Uterus (tissue), 4 donors: ENCODE measurements around the gene GOLIM4. TPM values are rescaled to one million over a fixed set of nuclear protein-coding genes. Genes with fewer than 3 reads are reported as not detected.
"Not testable (repeated sequence)": the region's sequence is repeated elsewhere in the genome, so short reads cannot be mapped to it uniquely, and the experiment has no call there.

Source experiments
- DNase-seq, 2 donors: peaks; one replicate each; pipeline ENCODE4 v3.0.0-alpha.2; 2019 to 2020
- H3K27ac ChIP-seq, 2 donors: fragments of 200-600 bp; sonication (generic); 1 replicate in 1 of 2; 2 replicates in 1 of 2; pipeline ENCODE4 v1.5.1; 2016 to 2018
- H3K27me3 ChIP-seq, 2 donors: fragments of 200-600 bp; sonication (generic); one replicate each; pipeline ENCODE4 v1.5.1; 2018 to 2019; ENCODE audit warnings: control low read depth in 1 of 2
- H3K36me3 ChIP-seq, 2 donors: fragments of 200-600 bp; sonication (generic); one replicate each; pipeline ENCODE4 v1.5.1; 2019; ENCODE audit warnings: control low read depth in 1 of 2
- H3K4me1 ChIP-seq, 2 donors: fragments of 200-600 bp; sonication (generic); one replicate each; pipeline ENCODE4 v1.5.1; 2018 to 2019; ENCODE audit warnings: control low read depth in 1 of 2
- H3K4me3 ChIP-seq, 2 donors: fragments of 200-600 bp; sonication (generic); 1 replicate in 1 of 2; 2 replicates in 1 of 2; pipeline ENCODE4 v1.5.1; 2018 to 2019; ENCODE audit warnings: mild to moderate bottlenecking in 1 of 2
- H3K9me3 ChIP-seq, 2 donors: fragments of 200-600 bp; sonication (generic); one replicate each; pipeline ENCODE4 v1.5.1; 2019; ENCODE audit warnings: control low read depth in 1 of 2
- CTCF ChIP-seq, 4 experiments: fragments of 200-600 bp in 2 of 4; fragments of 450-650 bp in 2 of 4; sonication (generic) in 2 of 4; IDR thresholded peaks; one replicate each; pipeline ENCODE4 v1.5.1; 2016 to 2019; ENCODE audit warnings: antibody characterized with exemption in 4 of 4, mild to moderate bottlenecking in 2 of 4, moderate library complexity in 1 of 4
- POLR2A ChIP-seq, 2 donors: fragments of 450-650 bp; IDR thresholded peaks; one replicate each; pipeline ENCODE4 v1.6.1; 2016; ENCODE audit warnings: antibody characterized with exemption in 2 of 2, mild to moderate bottlenecking in 1 of 2, moderate library complexity in 1 of 2
- intact Hi-C: fragments of 100-400 bp; cut with DNase I; formaldehyde crosslinking; loops from one replicate; pipeline ENCODE4 v1.15.1; 2023; ENCODE audit warnings: low total_unique reads
- total RNA-seq, 4 donors: library from RNA; depleted of rRNA in 3 of 4; stranded (reverse); fragments of >200 nt in 3 of 4; gene quantifications; one replicate each; pipeline versions ENCODE4 v1.1.0 to v1.2.4, GENCODE V29; 2014 to 2023
- donor health status: DM: yes; HTN: yes; CAD: no.

Gene GOLIM4
- 10 to 100 TPM; 21.0 to 85.1 (median 29.7) TPM for total RNA-seq

- peak within 1 kb of the TSS; percentile 83 to 87 for H3K4me3 ChIP-seq
- intact Hi-C loops, result no loop called here
- no peaks in the 10 kb centered on the region for H3K9me3 ChIP-seq
- DNase-seq, result peak; percentile 92 to 93
- H3K27me3 ChIP-seq, result no peaks in the 10 kb centered on the region
- TF ChIP-seq CTCF (IDR thresholded peaks at IDR 0.05), result peak in 2 of 4 experiments; percentile 0 to 21
- peak; percentile 40 to 86 for TF ChIP-seq POLR2A (IDR thresholded peaks at IDR 0.05)
- peak within 1 kb of the TSS; percentile 93 to 95 for H3K27ac ChIP-seq
- H3K4me1 ChIP-seq, result peaks cover 7 to 10% of the 10 kb centered on the region in 2 donors
- H3K36me3 ChIP-seq, result no peaks in the 10 kb centered on the region
These were observed at the start of gene GOLIM4 for GRCh38 chr3:168095611-168096209. Gene GOLIM4 (minus strand): TSS chr3:168095924. CDS start chr3:168095285, 639 bp downstream.

GRCh38 chr3:168141405-168141998, 45.8 kb upstream of the GOLIM4 start:
- intact Hi-C loops, result no loop called here
- Histone ChIP-seq H3K4me3 (no peak overlapping the region), H3K4me1 (no peaks in the 10 kb centered on the region), H3K27me3 (no peaks in the 10 kb centered on the region), H3K9me3 (no peaks in the 10 kb centered on the region), H3K27ac (no peak overlapping the region), H3K36me3 (no peaks in the 10 kb centered on the region)
- no peak for TF ChIP-seq POLR2A (IDR thresholded peaks at IDR 0.05)
- TF ChIP-seq CTCF (IDR thresholded peaks at IDR 0.05), result no peak
- no peak for DNase-seq

- H3K4me3 ChIP-seq, result no peak overlapping the region
- H3K27me3 ChIP-seq, result no peaks in the 10 kb centered on the region
- TF ChIP-seq CTCF (IDR thresholded peaks at IDR 0.05) (no peak), POLR2A (IDR thresholded peaks at IDR 0.05) (no peak)
- H3K4me1 ChIP-seq, result no peaks in the 10 kb centered on the region
- H3K27ac ChIP-seq, result no peak overlapping the region
- intact Hi-C loops, result no loop called here
- no peaks in the 10 kb centered on the region for H3K36me3 ChIP-seq
- no peaks in the 10 kb centered on the region for H3K9me3 ChIP-seq
- DNase-seq, result no peak
These were observed 44.2 kb upstream of the GOLIM4 start for GRCh38 chr3:168139947-168140346.

- no peaks in the 10 kb centered on the region for H3K36me3 ChIP-seq
- H3K4me3 ChIP-seq, result no peak overlapping the region
- TF ChIP-seq POLR2A (IDR thresholded peaks at IDR 0.05) (no peak), CTCF (IDR thresholded peaks at IDR 0.05) (no peak)
- no peaks in the 10 kb centered on the region for H3K4me1 ChIP-seq
- H3K9me3 ChIP-seq, result no peaks in the 10 kb centered on the region
- intact Hi-C loops, result no loop called here
- no peaks in the 10 kb centered on the region for H3K27me3 ChIP-seq
- no peak overlapping the region for H3K27ac ChIP-seq
- DNase-seq, result no peak
These were observed 42.7 kb upstream of the GOLIM4 start for GRCh38 chr3:168138421-168138820.

- TF ChIP-seq CTCF (IDR thresholded peaks at IDR 0.05) (no peak), POLR2A (IDR thresholded peaks at IDR 0.05) (no peak)
- H3K36me3 ChIP-seq, result no peaks in the 10 kb centered on the region
- H3K4me3 ChIP-seq, result no peak overlapping the region
- no peaks in the 10 kb centered on the region for H3K27me3 ChIP-seq
- no peaks in the 10 kb centered on the region for H3K4me1 ChIP-seq
- no peak for DNase-seq
- intact Hi-C loops, result no loop called here
- H3K9me3 ChIP-seq, result no peaks in the 10 kb centered on the region
- H3K27ac ChIP-seq, result no peak overlapping the region
These were observed 39.2 kb upstream of the GOLIM4 start for GRCh38 chr3:168134931-168135330.

GRCh38 chr3:168130250-168130649, 34.5 kb upstream of the GOLIM4 start:
- H3K27ac ChIP-seq, H3K4me3 ChIP-seq, H3K27me3 ChIP-seq, H3K36me3 ChIP-seq, H3K9me3 ChIP-seq, DNase-seq, H3K4me1 ChIP-seq, intact Hi-C loops: not testable (repeated sequence)

- H3K27me3 ChIP-seq, H3K9me3 ChIP-seq, H3K36me3 ChIP-seq, H3K4me1 ChIP-seq, intact Hi-C loops, H3K27ac ChIP-seq, DNase-seq, H3K4me3 ChIP-seq: not testable (repeated sequence)
These were observed 32.7 kb upstream of the GOLIM4 start for GRCh38 chr3:168128463-168128862.
